ENCODE measurements around the gene MARCO.
"Not testable (repeated sequence)": the region's sequence is repeated elsewhere in the genome, so short reads cannot be mapped to it uniquely, and the experiment has no call there.

The MARCO gene

GRCh38 chr2:118975133-118975532, 33.1 kb downstream of the MARCO start:
- no peak for DNase-seq

GRCh38 chr2:118978064-118978463, 36.1 kb downstream of the MARCO start:
- no peak for DNase-seq

GRCh38 chr2:118979152-118979861, 37.3 kb downstream of the MARCO start:
- no peak for DNase-seq

- no peak for DNase-seq
Measured at GRCh38 chr2:118980022-118980421, 38.0 kb downstream of the MARCO start.

- DNase-seq = no peak
Measured at GRCh38 chr2:118980573-118980972, 38.6 kb downstream of the MARCO start.

- DNase-seq = no peak
Measured at GRCh38 chr2:118981632-118982031, 39.6 kb downstream of the MARCO start.

- no peak for DNase-seq
Measured at GRCh38 chr2:118982039-118982438, 40.0 kb downstream of the MARCO start.

GRCh38 chr2:118983133-118983532, 41.1 kb downstream of the MARCO start:
- DNase-seq = no peak

GRCh38 chr2:118983915-118984314, 41.9 kb downstream of the MARCO start:
- no peak for DNase-seq

GRCh38 chr2:118986738-118987137, 44.7 kb downstream of the MARCO start:
- no peak for DNase-seq

- no peak for DNase-seq
Measured at GRCh38 chr2:118987886-118988285, 45.9 kb downstream of the MARCO start.

GRCh38 chr2:118988706-118989105, 46.7 kb downstream of the MARCO start:
- no peak for DNase-seq

GRCh38 chr2:118989481-118989880, 47.5 kb downstream of the MARCO start:
- no peak for DNase-seq

- DNase-seq = no peak
Measured at GRCh38 chr2:118990757-118991545, 49.0 kb downstream of the MARCO start.

- DNase-seq = no peak
Measured at GRCh38 chr2:118991554-118991953, 49.6 kb downstream of the MARCO start.

- no peak for DNase-seq
Measured at GRCh38 chr2:118992740-118993391, 50.9 kb downstream of the MARCO start.

GRCh38 chr2:118993392-118993752, 51.4 kb downstream of the MARCO start:
- DNase-seq = no peak

- no peak for DNase-seq
Measured at GRCh38 chr2:118994172-118994700, 52.2 kb downstream of the MARCO start.

- DNase-seq = no peak
Measured at GRCh38 chr2:118994778-118995177, 52.8 kb downstream of the MARCO start.

GRCh38 chr2:119003856-119004255, 61.9 kb downstream of the MARCO start:
- DNase-seq = not testable (repeated sequence)

- DNase-seq = no peak
Measured at GRCh38 chr2:119004602-119005001, 62.6 kb downstream of the MARCO start.

- DNase-seq = no peak
Measured at GRCh38 chr2:119005051-119005450, 63.1 kb downstream of the MARCO start.

- no peak for DNase-seq
Measured at GRCh38 chr2:119005555-119005954, 63.6 kb downstream of the MARCO start.

- DNase-seq = no peak
Measured at GRCh38 chr2:119006441-119006840, 64.4 kb downstream of the MARCO start.
